SK-N-SH (cell line): ENCODE measurements around the gene CDK4.

Experiments used
- CHD2 ChIP-seq: fragments of 150-350 bp; IDR thresholded peaks from 2 replicates; pipeline ENCODE4 v1.6.1; 2018; ENCODE audit warnings: low read length; ENCODE audit not compliant: partially characterized antibody
- CTCF ChIP-seq: fragments of 200-600 bp; sonication (generic); IDR thresholded peaks from 2 replicates; pipeline ENCODE4 v1.6.1; 2017; ENCODE audit warnings: antibody characterized with exemption, mild to moderate bottlenecking, moderate library complexity

GRCh38 chr12:57795354-57795753, 43.2 kb upstream of the CDK4 start:
- TF ChIP-seq CTCF (no peak), CHD2 (no peak)
